Keratinocyte (primary cell): ENCODE data around the gene PARK7.

ENCODE experiments used
- CTCF ChIP-seq, 3 experiments: IDR thresholded peaks in 1 of 3; conservative IDR thresholded peaks in 1 of 3; optimal IDR thresholded peaks in 1 of 3; 2 replicates in 2 of 3; 3 replicates in 1 of 3; pipeline versions ENCODE3 to v1.5.1; 2011; ENCODE audit warnings: low read length in 3 of 3, mild to moderate bottlenecking in 3 of 3, moderate library complexity in 2 of 3, control low read depth in 1 of 3, inconsistent platforms in 1 of 3; ENCODE audit not compliant: insufficient read depth in 2 of 3; ENCODE audit errors: extremely low read depth in 1 of 3
- EZH2 ChIP-seq: IDR thresholded peaks from one replicate; pipeline ENCODE4 v1.6.1; 2012; ENCODE audit warnings: inconsistent platforms, mild to moderate bottlenecking, low read length, moderate library complexity

GRCh38 chr1:7932524-7933138, 28.9 kb upstream of the PARK7 start:
- TF ChIP-seq CTCF (optimal IDR thresholded peaks at IDR 0.05 in 1 of 3, IDR thresholded peaks at IDR 0.05 in 1 of 3, conservative IDR thresholded peaks at IDR 0.05 in 1 of 3; ENCODE audit: extremely low read depth in 1 of 3, insufficient read depth in 2 of 3, low read length in 3 of 3) (no peak), EZH2 (no peak)
